NCI-H128 (cell line): Measurements from ENCODE around the gene AUTS2.

ENCODE experiments used
- DNase-seq: peaks from one replicate; lab custom pipeline; 2025; ENCODE audit not compliant: unreplicated experiment; lab: John Stamatoyannopoulos, UW

AUTS2 gene

GRCh38 chr7:69962186-69963065 is 364.2 kb downstream of the AUTS2 start:
- DNase-seq, result no peak

- DNase-seq, result no peak
Measured at GRCh38 chr7:69963393-69963792, 365.1 kb downstream of the AUTS2 start.

GRCh38 chr7:69966766-69967591 is 368.7 kb downstream of the AUTS2 start:
- no peak for DNase-seq

GRCh38 chr7:69967689-69968450 is 369.6 kb downstream of the AUTS2 start:
- DNase-seq, result no peak

GRCh38 chr7:69968969-69969556 is 370.8 kb downstream of the AUTS2 start:
- no peak for DNase-seq

GRCh38 chr7:69981646-69982045 is 383.4 kb downstream of the AUTS2 start:
- DNase-seq, result no peak

- DNase-seq, result no peak
Measured at GRCh38 chr7:69982197-69982596, 383.9 kb downstream of the AUTS2 start.

- DNase-seq, result no peak
Measured at GRCh38 chr7:69989551-69989950, 391.3 kb downstream of the AUTS2 start.

GRCh38 chr7:69992938-69993337 is 394.7 kb downstream of the AUTS2 start:
- no peak for DNase-seq

- DNase-seq, result no peak
Measured at GRCh38 chr7:69994218-69994617, 395.9 kb downstream of the AUTS2 start.

- DNase-seq, result no peak
Measured at GRCh38 chr7:69994886-69995542, 396.7 kb downstream of the AUTS2 start.

GRCh38 chr7:69996121-69996520 is 397.8 kb downstream of the AUTS2 start:
- no peak for DNase-seq

GRCh38 chr7:70000737-70001348 is 402.6 kb downstream of the AUTS2 start:
- no peak for DNase-seq

- no peak for DNase-seq
Measured at GRCh38 chr7:70005480-70005879, 407.2 kb downstream of the AUTS2 start.

GRCh38 chr7:70005891-70006260 is 407.6 kb downstream of the AUTS2 start:
- no peak for DNase-seq

- DNase-seq, result no peak
Measured at GRCh38 chr7:70006261-70006920, 408.1 kb downstream of the AUTS2 start.

GRCh38 chr7:70008466-70008865 is 410.2 kb downstream of the AUTS2 start:
- no peak for DNase-seq

GRCh38 chr7:70014472-70015177 is 416.4 kb downstream of the AUTS2 start:
- DNase-seq, result no peak

GRCh38 chr7:70015353-70015752 is 417.1 kb downstream of the AUTS2 start:
- DNase-seq, result no peak
